NCI-H1694 (cell line): ENCODE results near the gene COMMD9.

Experiments used
- DNase-seq: peaks from one replicate; lab custom pipeline; 2025; lab: John Stamatoyannopoulos, UW

The COMMD9 gene

GRCh38 chr11:36257351-36257750, 31.9 kb downstream of the COMMD9 start:
- DNase-seq: no peak

DNA sequence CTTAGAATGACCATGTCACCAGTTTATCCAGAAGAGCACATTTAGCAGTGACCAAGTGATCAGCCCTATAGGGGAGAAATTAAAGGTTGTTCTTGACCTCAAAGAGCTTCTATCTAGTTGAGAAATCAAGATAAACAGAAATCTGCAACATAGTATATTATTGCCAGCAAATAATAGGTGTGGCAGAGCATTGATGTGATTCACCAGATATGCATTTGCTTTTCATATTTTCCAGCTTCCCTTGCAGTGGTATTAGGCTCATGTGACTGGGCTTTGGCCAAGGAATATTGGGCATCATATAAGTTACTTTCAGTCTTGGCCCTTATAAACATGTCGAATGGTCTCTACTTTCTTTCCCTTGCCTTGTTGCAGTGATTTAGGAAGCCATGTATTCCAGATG, 34.5 kb downstream of the COMMD9 start:
- no peak for DNase-seq

GRCh38 chr11:36253238-36253637, 36.0 kb downstream of the COMMD9 start:
- DNase-seq: peak; percentile 96

DNA sequence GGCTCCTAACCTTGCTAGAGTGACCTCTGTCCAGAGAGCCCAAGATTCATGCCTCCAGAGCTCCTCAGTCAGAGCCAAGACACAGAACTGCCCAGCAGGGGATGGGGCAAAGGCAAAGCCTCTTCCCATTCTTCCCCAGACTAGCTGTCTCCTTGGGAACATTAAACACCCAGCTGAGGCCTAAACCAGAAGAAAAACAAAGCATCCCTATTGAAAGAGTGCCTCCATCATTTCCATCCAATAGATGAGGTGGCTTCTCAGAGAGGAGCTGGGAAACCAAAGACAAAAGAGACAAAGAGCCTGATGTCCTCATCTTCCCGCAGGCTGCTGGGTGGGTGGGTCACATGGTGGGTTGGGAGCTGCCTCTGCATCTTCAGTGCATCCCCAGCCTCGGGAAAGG, 37.4 kb downstream of the COMMD9 start:
- DNase-seq: no peak

GRCh38 chr11:36249246-36249645, 40.0 kb downstream of the COMMD9 start:
- DNase-seq: no peak

DNA sequence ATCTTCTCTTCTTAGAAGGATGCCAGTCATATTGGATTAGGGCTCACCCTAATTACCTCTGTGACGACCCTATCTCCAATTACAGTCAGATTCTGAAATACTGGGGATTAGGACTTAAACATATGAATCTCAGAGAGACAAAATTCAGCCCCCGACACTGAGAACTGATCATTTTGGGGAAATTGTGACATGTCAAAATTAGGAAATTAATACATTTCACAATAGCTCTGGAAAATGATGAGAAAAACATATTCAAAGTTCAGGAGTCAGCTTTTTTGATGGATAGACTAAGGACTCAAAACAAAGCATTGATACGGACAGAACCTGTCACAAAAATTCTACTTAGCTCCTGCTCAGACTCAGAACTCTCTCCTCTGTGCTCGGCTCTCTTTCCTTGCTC, 40.8 kb downstream of the COMMD9 start:
- no peak for DNase-seq

DNA sequence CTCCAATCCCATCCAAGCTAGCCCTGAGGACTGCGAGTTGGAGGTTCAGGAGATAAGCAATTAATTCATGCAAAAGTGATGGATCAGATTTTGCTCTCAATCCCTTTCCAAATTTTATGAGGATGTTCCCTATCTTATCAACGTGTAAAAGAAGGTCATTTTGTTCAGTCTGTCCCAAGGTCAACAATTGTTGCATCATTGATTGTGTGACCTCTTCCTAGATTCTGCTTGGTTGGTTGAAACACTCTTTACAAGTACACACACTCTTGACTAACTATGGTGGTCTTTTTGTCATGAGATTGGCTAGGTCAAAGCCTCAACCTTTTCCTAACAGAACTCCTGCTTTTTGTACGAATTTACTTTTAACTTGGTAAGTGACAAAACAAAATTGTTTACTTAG, 41.7 kb downstream of the COMMD9 start:
- DNase-seq: no peak

DNA sequence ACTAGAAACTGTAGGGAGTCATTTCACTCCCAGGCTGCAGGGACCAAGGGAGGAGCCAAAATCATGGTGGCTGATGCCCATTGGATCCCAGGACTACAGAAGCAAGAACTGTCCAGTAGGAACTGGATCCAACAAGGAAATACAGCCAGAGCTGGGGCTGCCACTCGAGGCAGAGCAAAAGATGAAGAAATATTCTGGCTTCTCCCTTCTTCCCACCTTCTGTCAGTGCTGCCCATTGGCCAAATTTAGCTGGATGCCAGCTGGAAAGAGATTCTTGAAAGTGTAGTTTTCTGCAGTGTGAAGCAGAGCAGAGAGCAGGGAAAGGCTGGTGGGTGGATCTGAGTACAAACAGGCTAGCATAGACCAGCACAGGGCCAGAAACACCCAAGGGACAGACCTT, 45.6 kb downstream of the COMMD9 start:
- DNase-seq: no peak

DNA sequence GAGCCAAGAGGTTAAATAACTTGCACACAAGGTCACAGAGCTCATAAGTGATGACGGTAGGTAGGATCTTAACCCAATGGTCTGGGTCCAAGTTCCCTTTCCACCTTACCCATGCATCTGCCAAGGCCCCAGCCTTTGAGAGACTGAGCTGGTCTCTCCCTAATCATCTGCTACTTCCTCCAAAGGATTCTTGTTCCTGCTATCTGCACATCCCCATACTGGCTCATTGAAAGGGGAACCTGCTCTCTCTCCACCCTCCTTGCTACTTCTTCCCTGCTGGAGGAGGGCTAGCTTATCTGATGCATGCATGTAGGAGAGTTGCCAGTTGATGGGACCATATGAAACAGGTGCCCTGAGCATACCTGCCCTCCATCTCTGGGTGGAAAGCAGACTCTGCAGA, 47.7 kb downstream of the COMMD9 start:
- DNase-seq: no peak

GRCh38 chr11:36240801-36241200, 48.4 kb downstream of the COMMD9 start:
- DNase-seq: peak; percentile 31

- no peak for DNase-seq
Measured at GRCh38 chr11:36240173-36240572, 49.1 kb downstream of the COMMD9 start.

- DNase-seq: peak; percentile 89
Measured at GRCh38 chr11:36239636-36240035, 49.6 kb downstream of the COMMD9 start.

GRCh38 chr11:36238881-36239280, 50.3 kb downstream of the COMMD9 start:
- DNase-seq: peak; percentile 35

- no peak for DNase-seq
Measured at GRCh38 chr11:36238036-36238631, 51.1 kb downstream of the COMMD9 start.

DNA sequence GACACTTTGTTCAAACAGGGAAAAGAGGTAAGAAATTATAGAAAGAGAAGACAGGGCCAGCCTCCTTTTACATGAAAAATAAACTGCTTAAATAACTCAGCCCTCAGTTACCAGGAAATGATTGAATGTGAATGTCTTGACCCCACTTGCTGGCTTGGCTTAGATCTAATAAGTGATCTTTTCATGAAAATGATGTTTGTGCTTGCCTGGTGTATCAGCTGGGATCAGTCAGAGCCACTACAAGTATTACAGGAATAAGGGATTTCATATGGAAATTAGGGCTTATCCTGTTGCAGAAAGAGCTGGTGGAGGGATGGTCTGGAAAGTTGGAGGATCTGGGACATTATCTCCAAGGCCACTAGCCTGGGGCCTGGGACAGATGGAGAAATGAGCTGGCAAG, 51.8 kb downstream of the COMMD9 start:
- no peak for DNase-seq

DNA sequence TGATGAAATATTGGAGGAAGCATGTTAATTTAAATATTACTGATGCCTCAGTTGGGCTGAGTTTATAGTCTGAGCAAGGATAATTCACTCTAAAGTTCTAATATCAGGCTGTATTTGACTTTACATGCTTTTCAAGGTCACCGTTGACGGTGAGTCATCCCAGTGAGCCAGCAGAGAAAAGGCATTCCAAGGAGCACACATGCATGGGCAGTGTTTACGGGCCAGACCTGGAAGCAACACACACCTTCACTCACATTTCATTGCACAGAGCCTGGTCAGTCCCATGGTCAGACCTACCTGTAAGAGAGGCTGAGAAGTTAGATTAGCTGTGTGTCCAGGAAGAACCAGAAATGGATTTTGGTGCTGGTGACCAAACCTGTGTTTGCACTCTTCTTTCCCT, 53.5 kb downstream of the COMMD9 start:
- no peak for DNase-seq

- DNase-seq: no peak
Measured at GRCh38 chr11:36234825-36235224, 54.4 kb downstream of the COMMD9 start.

GRCh38 chr11:36233204-36233603, 56.0 kb downstream of the COMMD9 start:
- no peak for DNase-seq

GRCh38 chr11:36230779-36231699, 58.2 kb downstream of the COMMD9 start:
- DNase-seq: no peak

- DNase-seq: no peak
Measured at GRCh38 chr11:36229091-36229705, 60.0 kb downstream of the COMMD9 start.

GRCh38 chr11:36228689-36229088, 60.5 kb downstream of the COMMD9 start:
- DNase-seq: no peak

GRCh38 chr11:36227044-36227443, 62.2 kb downstream of the COMMD9 start:
- DNase-seq: no peak

- DNase-seq: no peak
Measured at GRCh38 chr11:36224209-36224882, 64.9 kb downstream of the COMMD9 start.
